GM12878 (cell line): ENCODE results near the gene PTPN14. TPM values are rescaled to one million over a fixed set of nuclear protein-coding genes. Genes with fewer than 3 reads are reported as not detected.

ENCODE experiments used
- ATAC-seq: fragments of 200-7000 bp; cut with Tn5 transposase; 3 replicates; pipeline ENCODE4 v1.9.1; 2020; ENCODE audit warnings: mild to moderate bottlenecking, moderate library complexity
- BruUV-seq: library from RNA; stranded (reverse); fragments of 400-500 nt; replicated peaks from 2 replicates; lab custom pipeline; 2021; lab: Mats Ljungman, UMichigan
- CTCF ChIA-PET: fragments of 300-600 bp; sonication (Branson Sonifier 250); formaldehyde crosslinking; extraction: SDS; loops from one replicate; lab custom pipeline; 2021; ENCODE audit warnings: inconsistent platforms; lab: Yijun Ruan, JAX
- POLR2A ChIA-PET: fragments of 350-600 bp; formaldehyde crosslinking; extraction: SDS; loops from one replicate; lab custom pipeline; 2021; ENCODE audit warnings: inconsistent platforms; lab: Charles Lee
- RAD21 ChIA-PET: fragments of 300-600 bp; sonication (Branson Sonifier 250); formaldehyde crosslinking; loops from one replicate; lab custom pipeline; 2023; ENCODE audit warnings: antibody characterized with exemption; ENCODE audit not compliant: unreplicated experiment; lab: Charles Lee
- SMC1A ChIA-PET: fragments of 300-600 bp; sonication (Branson Sonifier 250); formaldehyde crosslinking; loops from one replicate; lab custom pipeline; 2023; ENCODE audit not compliant: unreplicated experiment, uncharacterized antibody; lab: Charles Lee
- DNase-seq: peaks from one replicate; pipeline ENCODE4 v3.0.0-alpha.2; 2011; ENCODE audit warnings: low read depth, low spot score
- FAIRE-seq: peaks from 3 replicates; lab custom pipeline; 2011; peaks lifted over from hg19 to GRCh38; lab: Jason Lieb, UNC
- H2AFZ ChIP-seq: 2 replicates; pipeline ENCODE4 v1.6.0; 2011; ENCODE audit warnings: low read depth, low read length, control low read depth; ENCODE audit not compliant: control insufficient read depth
- H3K27ac ChIP-seq: 2 replicates; pipeline ENCODE4 v1.5.1; 2011; ENCODE audit warnings: control low read depth; ENCODE audit not compliant: control insufficient read depth, insufficient read depth
- H3K27me3 ChIP-seq, 2 experiments: replicated peaks in 1 of 2; 2 replicates each; pipeline versions ENCODE4 v1.6.0 to v1.6.1; 2011; ENCODE audit warnings: low read length in 1 of 2; ENCODE audit not compliant: control insufficient read depth in 2 of 2, insufficient read depth in 2 of 2
- H3K36me3 ChIP-seq, 2 experiments: 2 replicates each; pipeline ENCODE4 v1.5.1; 2011; ENCODE audit warnings: low read length in 1 of 2; ENCODE audit not compliant: control insufficient read depth in 2 of 2, insufficient read depth in 2 of 2
- H3K4me1 ChIP-seq: 2 replicates; pipeline ENCODE4 v1.6.1; 2011; ENCODE audit warnings: mild to moderate bottlenecking, low read length, moderate library complexity, mixed read lengths; ENCODE audit not compliant: control insufficient read depth, insufficient read depth
- H3K4me2 ChIP-seq: 2 replicates; pipeline ENCODE4 v1.6.0; 2011; ENCODE audit warnings: control low read depth; ENCODE audit not compliant: control insufficient read depth, insufficient read depth
- H3K4me3 ChIP-seq: fragments of 200-600 bp; sonication (generic); 2 replicates; pipeline ENCODE4 v1.5.1; 2016
- H3K79me2 ChIP-seq: 2 replicates; pipeline ENCODE4 v1.6.0; 2011; ENCODE audit warnings: low read length; ENCODE audit not compliant: control insufficient read depth, insufficient read depth
- H3K9ac ChIP-seq: 2 replicates; pipeline ENCODE4 v1.8.0; 2011; ENCODE audit warnings: low read length, control low read depth, mixed read lengths; ENCODE audit not compliant: control insufficient read depth, insufficient read depth
- H3K9me3 ChIP-seq: replicated peaks from 3 replicates; pipeline ENCODE4 v1.5.1; 2011; ENCODE audit warnings: mild to moderate bottlenecking, low read length; ENCODE audit not compliant: control insufficient read depth, insufficient read depth
- H4K20me1 ChIP-seq: 2 replicates; pipeline ENCODE4 v1.6.0; 2011; ENCODE audit not compliant: control insufficient read depth, insufficient read depth
- CBX3 ChIP-seq: fragments of 200-600 bp; sonication (generic); IDR thresholded peaks from 2 replicates; pipeline ENCODE4 v1.6.1; 2016; ENCODE audit warnings: low read depth, borderline replicate concordance
- CBX5 ChIP-seq: sonication (generic); IDR thresholded peaks from 2 replicates; pipeline ENCODE4 v1.6.1; 2016; ENCODE audit warnings: low read depth, moderate library complexity, mild to moderate bottlenecking, inconsistent platforms
- DPF2 ChIP-seq: fragments of 450-650 bp; IDR thresholded peaks from 2 replicates; pipeline ENCODE4 v1.6.1; 2017; ENCODE audit warnings: mild to moderate bottlenecking
- JUND ChIP-seq: IDR thresholded peaks from 2 replicates; pipeline ENCODE4 v1.6.1; 2012; ENCODE audit warnings: low read depth, mild to moderate bottlenecking, low read length, improper control_type of control experiment, moderate library complexity
- KDM1A ChIP-seq: fragments of 200-600 bp; sonication (generic); IDR thresholded peaks from 2 replicates; pipeline ENCODE4 v1.6.1; 2016; ENCODE audit warnings: borderline replicate concordance
- MTA2 ChIP-seq: fragments of 450-650 bp; IDR thresholded peaks from 2 replicates; pipeline ENCODE4 v1.6.1; 2016; ENCODE audit warnings: low read depth, mild to moderate bottlenecking, moderate library complexity
- NR2C1 ChIP-seq: fragments of 450-650 bp; IDR thresholded peaks from 2 replicates; pipeline ENCODE4 v1.6.1; 2017; ENCODE audit warnings: antibody characterized with exemption, mild to moderate bottlenecking, moderate library complexity
- NR2F1 ChIP-seq: fragments of 450-650 bp; conservative IDR thresholded peaks from 2 replicates; pipeline ENCODE4 v1.6.1; 2017; ENCODE audit warnings: mild to moderate bottlenecking
- PAX8 ChIP-seq: fragments of 450-650 bp; IDR thresholded peaks from 2 replicates; pipeline ENCODE4 v1.6.1; 2017; ENCODE audit warnings: mild to moderate bottlenecking, moderate library complexity
- RFX5 ChIP-seq: IDR thresholded peaks from 2 replicates; pipeline ENCODE4 v1.6.1; 2011; ENCODE audit warnings: low read depth, low read length, improper control_type of control experiment
- SUZ12 ChIP-seq: fragments of 200-600 bp; sonication (generic); IDR thresholded peaks from one replicate; pipeline ENCODE4 v1.6.1; 2018; ENCODE audit warnings: antibody characterized with exemption, mild to moderate bottlenecking; ENCODE audit not compliant: unreplicated experiment
- YBX1 ChIP-seq: fragments of 450-650 bp; IDR thresholded peaks from 2 replicates; pipeline ENCODE4 v1.6.1; 2016; ENCODE audit warnings: antibody characterized with exemption
- WGBS: methylation state at CpG from one replicate; pipeline ENCODE4 v1.1.6; 2016; ENCODE audit warnings: low lambda C conversion rate; ENCODE audit not compliant: insufficient replicate concordance, insufficient coverage; ENCODE audit errors: missing lambda C conversion rate; 5-methylcytosine and 5-hydroxymethylcytosine counted together
- in situ Hi-C: fragments of 300-500 bp; cut with MboI; formaldehyde crosslinking; loops from 9 replicates; pipeline ENCODE4 v1.14.3; 2018; ENCODE audit warnings: mixed read lengths
- intact Hi-C: fragments of 100-400 bp; cut with micrococcal nuclease; formaldehyde crosslinking; loops from one replicate; pipeline ENCODE4 v1.14.2; 2022; ENCODE audit not compliant: unreplicated experiment
- polyA plus RNA-seq, 11 experiments: library from polyadenylated mRNA; depleted of rRNA in 4 of 11; unstranded in 6 of 11; stranded (reverse) in 5 of 11; fragments of >200 nt; fragmentation: Nextera tagmentation in 4 of 11; fragmentation: Illumina TruSeq in 1 of 11; extraction: Ambion mirVana in 4 of 11; extraction: Trizol in 1 of 11; gene quantifications; 1 replicate in 1 of 11; 2 replicates in 10 of 11; pipeline versions ENCODE4 v1.2.1 to v1.2.3, GENCODE V29; 2011 to 2016; ENCODE audit warnings: inconsistent platforms in 2 of 11, missing spikeins in 2 of 11, low read depth in 1 of 11
- total RNA-seq, 4 experiments: library from RNA; depleted of rRNA in 3 of 4; stranded (reverse); fragments of >200 nt in 3 of 4; fragmentation: Illumina TruSeq in 1 of 4; extraction: Trizol in 1 of 4; gene quantifications; 2 replicates each; pipeline versions ENCODE4 v1.2.1 to v1.2.3, GENCODE V29; 2013 to 2021
- TF ChIP-seq, protein P1 (sequence below): fragments of 450-650 bp; formaldehyde crosslinking; IDR thresholded peaks from 2 replicates; pipeline ENCODE4 v1.5.0; 2022; ENCODE audit warnings: mild to moderate bottlenecking, missing genetic modification characterization
- TF ChIP-seq, protein P2 (sequence below): IDR thresholded peaks from 2 replicates; pipeline ENCODE4 v1.6.1; 2011; ENCODE audit warnings: borderline replicate concordance, low read depth, mild to moderate bottlenecking, moderate library complexity, mixed read lengths, low read length; ENCODE audit not compliant: insufficient read depth; ENCODE audit errors: extremely low read length
- TF ChIP-seq, protein P3 (sequence below): IDR thresholded peaks from 2 replicates; pipeline ENCODE4 v1.6.1; 2011; ENCODE audit warnings: mild to moderate bottlenecking, low read depth, low read length, moderate library complexity; ENCODE audit not compliant: insufficient replicate concordance
- TF ChIP-seq, protein P4 (sequence below): fragments of 450-650 bp; IDR thresholded peaks from 2 replicates; pipeline ENCODE4 v1.6.1; 2017; ENCODE audit warnings: mild to moderate bottlenecking, moderate library complexity

The PTPN14 gene
- total and polyA plus RNA-seq, 10 of the 15 experiments (the other 5 are each of a cell fraction or from before 2014, with no cell fraction given), result 0.05 to 5.1 (median 0.44) TPM

DNA sequence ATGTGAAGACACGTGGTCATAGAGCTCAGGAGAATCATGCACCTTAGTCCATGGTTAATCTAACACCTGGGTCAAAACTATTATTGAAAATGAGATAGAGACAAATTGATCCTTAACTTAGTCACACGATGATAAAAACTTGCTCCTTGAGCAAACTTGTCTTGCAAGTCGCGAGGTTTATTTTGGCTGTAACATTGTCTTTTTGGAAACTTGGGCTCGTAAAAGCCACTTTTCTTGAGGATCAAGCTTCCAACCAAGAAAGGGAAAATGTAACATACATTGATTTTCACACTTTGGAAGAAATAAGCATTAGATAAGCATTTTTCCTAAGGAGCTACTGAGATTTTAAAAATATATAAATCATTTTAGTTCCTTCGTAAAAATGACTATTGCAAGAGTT, 31.7 kb upstream of the PTPN14 start:
- no peak overlapping the region for H2AFZ ChIP-seq
- TF ChIP-seq DPF2, result no peak
- TF ChIP-seq, protein P1, sequence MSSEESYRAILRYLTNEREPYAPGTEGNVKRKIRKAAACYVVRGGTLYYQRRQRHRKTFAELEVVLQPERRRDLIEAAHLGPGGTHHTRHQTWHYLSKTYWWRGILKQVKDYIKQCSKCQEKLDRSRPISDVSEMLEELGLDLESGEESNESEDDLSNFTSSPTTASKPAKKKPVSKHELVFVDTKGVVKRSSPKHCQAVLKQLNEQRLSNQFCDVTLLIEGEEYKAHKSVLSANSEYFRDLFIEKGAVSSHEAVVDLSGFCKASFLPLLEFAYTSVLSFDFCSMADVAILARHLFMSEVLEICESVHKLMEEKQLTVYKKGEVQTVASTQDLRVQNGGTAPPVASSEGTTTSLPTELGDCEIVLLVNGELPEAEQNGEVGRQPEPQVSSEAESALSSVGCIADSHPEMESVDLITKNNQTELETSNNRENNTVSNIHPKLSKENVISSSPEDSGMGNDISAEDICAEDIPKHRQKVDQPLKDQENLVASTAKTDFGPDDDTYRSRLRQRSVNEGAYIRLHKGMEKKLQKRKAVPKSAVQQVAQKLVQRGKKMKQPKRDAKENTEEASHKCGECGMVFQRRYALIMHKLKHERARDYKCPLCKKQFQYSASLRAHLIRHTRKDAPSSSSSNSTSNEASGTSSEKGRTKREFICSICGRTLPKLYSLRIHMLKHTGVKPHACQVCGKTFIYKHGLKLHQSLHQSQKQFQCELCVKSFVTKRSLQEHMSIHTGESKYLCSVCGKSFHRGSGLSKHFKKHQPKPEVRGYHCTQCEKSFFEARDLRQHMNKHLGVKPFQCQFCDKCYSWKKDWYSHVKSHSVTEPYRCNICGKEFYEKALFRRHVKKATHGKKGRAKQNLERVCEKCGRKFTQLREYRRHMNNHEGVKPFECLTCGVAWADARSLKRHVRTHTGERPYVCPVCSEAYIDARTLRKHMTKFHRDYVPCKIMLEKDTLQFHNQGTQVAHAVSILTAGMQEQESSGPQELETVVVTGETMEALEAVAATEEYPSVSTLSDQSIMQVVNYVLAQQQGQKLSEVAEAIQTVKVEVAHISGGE (CRISPR knock-in tag), result no peak
- TF ChIP-seq RFX5, result no peak
- no peak for TF ChIP-seq PAX8
- TF ChIP-seq, protein P2, sequence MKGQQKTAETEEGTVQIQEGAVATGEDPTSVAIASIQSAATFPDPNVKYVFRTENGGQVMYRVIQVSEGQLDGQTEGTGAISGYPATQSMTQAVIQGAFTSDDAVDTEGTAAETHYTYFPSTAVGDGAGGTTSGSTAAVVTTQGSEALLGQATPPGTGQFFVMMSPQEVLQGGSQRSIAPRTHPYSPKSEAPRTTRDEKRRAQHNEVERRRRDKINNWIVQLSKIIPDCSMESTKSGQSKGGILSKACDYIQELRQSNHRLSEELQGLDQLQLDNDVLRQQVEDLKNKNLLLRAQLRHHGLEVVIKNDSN, result no peak
- no peak for TF ChIP-seq YBX1
- no peak for TF ChIP-seq NR2F1
- TF ChIP-seq KDM1A, result no peak
- no peak for TF ChIP-seq CBX5
- TF ChIP-seq, protein P3, sequence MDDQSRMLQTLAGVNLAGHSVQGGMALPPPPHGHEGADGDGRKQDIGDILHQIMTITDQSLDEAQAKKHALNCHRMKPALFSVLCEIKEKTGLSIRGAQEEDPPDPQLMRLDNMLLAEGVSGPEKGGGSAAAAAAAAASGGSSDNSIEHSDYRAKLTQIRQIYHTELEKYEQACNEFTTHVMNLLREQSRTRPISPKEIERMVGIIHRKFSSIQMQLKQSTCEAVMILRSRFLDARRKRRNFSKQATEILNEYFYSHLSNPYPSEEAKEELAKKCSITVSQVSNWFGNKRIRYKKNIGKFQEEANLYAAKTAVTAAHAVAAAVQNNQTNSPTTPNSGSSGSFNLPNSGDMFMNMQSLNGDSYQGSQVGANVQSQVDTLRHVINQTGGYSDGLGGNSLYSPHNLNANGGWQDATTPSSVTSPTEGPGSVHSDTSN, result no peak
- no peak for TF ChIP-seq JUND
- no peak for TF ChIP-seq NR2C1
- TF ChIP-seq, protein P4, sequence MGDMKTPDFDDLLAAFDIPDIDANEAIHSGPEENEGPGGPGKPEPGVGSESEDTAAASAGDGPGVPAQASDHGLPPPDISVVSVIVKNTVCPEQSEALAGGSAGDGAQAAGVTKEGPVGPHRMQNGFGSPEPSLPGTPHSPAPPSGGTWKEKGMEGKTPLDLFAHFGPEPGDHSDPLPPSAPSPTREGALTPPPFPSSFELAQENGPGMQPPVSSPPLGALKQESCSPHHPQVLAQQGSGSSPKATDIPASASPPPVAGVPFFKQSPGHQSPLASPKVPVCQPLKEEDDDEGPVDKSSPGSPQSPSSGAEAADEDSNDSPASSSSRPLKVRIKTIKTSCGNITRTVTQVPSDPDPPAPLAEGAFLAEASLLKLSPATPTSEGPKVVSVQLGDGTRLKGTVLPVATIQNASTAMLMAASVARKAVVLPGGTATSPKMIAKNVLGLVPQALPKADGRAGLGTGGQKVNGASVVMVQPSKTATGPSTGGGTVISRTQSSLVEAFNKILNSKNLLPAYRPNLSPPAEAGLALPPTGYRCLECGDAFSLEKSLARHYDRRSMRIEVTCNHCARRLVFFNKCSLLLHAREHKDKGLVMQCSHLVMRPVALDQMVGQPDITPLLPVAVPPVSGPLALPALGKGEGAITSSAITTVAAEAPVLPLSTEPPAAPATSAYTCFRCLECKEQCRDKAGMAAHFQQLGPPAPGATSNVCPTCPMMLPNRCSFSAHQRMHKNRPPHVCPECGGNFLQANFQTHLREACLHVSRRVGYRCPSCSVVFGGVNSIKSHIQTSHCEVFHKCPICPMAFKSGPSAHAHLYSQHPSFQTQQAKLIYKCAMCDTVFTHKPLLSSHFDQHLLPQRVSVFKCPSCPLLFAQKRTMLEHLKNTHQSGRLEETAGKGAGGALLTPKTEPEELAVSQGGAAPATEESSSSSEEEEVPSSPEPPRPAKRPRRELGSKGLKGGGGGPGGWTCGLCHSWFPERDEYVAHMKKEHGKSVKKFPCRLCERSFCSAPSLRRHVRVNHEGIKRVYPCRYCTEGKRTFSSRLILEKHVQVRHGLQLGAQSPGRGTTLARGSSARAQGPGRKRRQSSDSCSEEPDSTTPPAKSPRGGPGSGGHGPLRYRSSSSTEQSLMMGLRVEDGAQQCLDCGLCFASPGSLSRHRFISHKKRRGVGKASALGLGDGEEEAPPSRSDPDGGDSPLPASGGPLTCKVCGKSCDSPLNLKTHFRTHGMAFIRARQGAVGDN, result no peak
- TF ChIP-seq CBX3, result no peak
- TF ChIP-seq SUZ12, result no peak
- no peak for TF ChIP-seq MTA2

More for the DNA sequence above, 31.7 kb upstream of the PTPN14 start:
- 44% methylated on average over 6 of the region's 6 CpGs for WGBS
- Histone ChIP-seq H4K20me1 (no peaks in the 10 kb centered on the region), H3K79me2 (no peaks in the 10 kb centered on the region), H3K27ac (no peak overlapping the region), H3K36me3 (no peaks in the 10 kb centered on the region), H3K4me3 (no peak overlapping the region), H3K4me1 (no peaks in the 10 kb centered on the region), H3K4me2 (no peak overlapping the region), H3K9ac (no peak overlapping the region), H3K27me3 (no peaks in the 10 kb centered on the region), H3K9me3 (no peaks in the 10 kb centered on the region)
- ChIA-PET CTCF (interaction anchor here (0.7 to 20.7 kb wide), 13 partner anchors 10 to 369 kb away, joined by 3 to 597 read pairs (median 4); no protein-coding TSS in a partner anchor), RAD21 (interaction anchor here (0.7 to 11.2 kb wide), 19 partner anchors 17 to 254 kb away, joined by 3 to 207 read pairs (median 4); no protein-coding TSS in a partner anchor), SMC1A (interaction anchor here (0.9 to 11.9 kb wide), 23 partner anchors 10 to 369 kb away, joined by 3 to 292 read pairs (median 5); no protein-coding TSS in a partner anchor), POLR2A (interaction anchor here (1.1 kb wide), 1 partner anchor 32 kb away, joined by 3 read pairs; the partner anchor contains the start of gene PTPN14)
- ATAC-seq, result no peak
- no peak for FAIRE-seq
- intact Hi-C loops (no loop called here), in situ Hi-C loops (no loop called here)
- no TSS peak for BruUV-seq
- no peak for DNase-seq
